WI38 (cell line): Measurements from ENCODE around the gene CFAP20.

ENCODE experiments used
- H3K4me3 ChIP-seq: 2 replicates; pipeline ENCODE4 v1.5.1; 2011; ENCODE audit warnings: low read depth, mild to moderate bottlenecking, control low read depth, low read length
- CTCF ChIP-seq: IDR thresholded peaks from 2 replicates; pipeline ENCODE4 v1.5.1; 2012; ENCODE audit warnings: low read depth, mild to moderate bottlenecking, control low read depth, low read length

Gene CFAP20

GRCh38 chr16:58109330-58109729 is 19.9 kb downstream of the CFAP20 start:
- H3K4me3 ChIP-seq = no peak overlapping the region
- no peak for TF ChIP-seq CTCF

GRCh38 chr16:58107709-58108108 is 21.5 kb downstream of the CFAP20 start:
- H3K4me3 ChIP-seq = no peak overlapping the region
- no peak for TF ChIP-seq CTCF

- TF ChIP-seq CTCF = no peak
- H3K4me3 ChIP-seq = no peak overlapping the region
Measured at GRCh38 chr16:58107228-58107627, 22.0 kb downstream of the CFAP20 start.

GRCh38 chr16:58105631-58106030 is 23.6 kb downstream of the CFAP20 start:
- no peak for TF ChIP-seq CTCF
- no peak overlapping the region for H3K4me3 ChIP-seq

- H3K4me3 ChIP-seq = no peak overlapping the region
- no peak for TF ChIP-seq CTCF
Measured at GRCh38 chr16:58102665-58103392, 26.4 kb downstream of the CFAP20 start.

GRCh38 chr16:58099956-58100300 is 29.3 kb downstream of the CFAP20 start:
- H3K4me3 ChIP-seq = no peak overlapping the region
- TF ChIP-seq CTCF = no peak

GRCh38 chr16:58099097-58099955 is 29.9 kb downstream of the CFAP20 start:
- no peak overlapping the region for H3K4me3 ChIP-seq
- no peak for TF ChIP-seq CTCF
